Stimulated activated CD8-positive, alpha-beta memory T cell treated with anti-CD3 and anti-CD28 coated beads, Interleukin-12 subunit alpha, Interleukin-12 subunit beta, amount 100 ng/mL, for 4 hours (primary cell): ENCODE data around the gene SPATS1.
A peak's percentile ranks its signal among the peaks of the same experiment; 100 is the strongest.
"Not testable (repeated sequence)": the region's sequence is repeated elsewhere in the genome, so short reads cannot be mapped to it uniquely, and the experiment has no call there.

Experiments used
- DNase-seq: peaks from one replicate; pipeline ENCODE4 v3.0.0-alpha.2; 2020; ENCODE audit warnings: low read depth

Gene SPATS1

GRCh38 chr6:44311304-44311703 is 31.1 kb upstream of the SPATS1 start:
- DNase-seq, result no peak

DNA sequence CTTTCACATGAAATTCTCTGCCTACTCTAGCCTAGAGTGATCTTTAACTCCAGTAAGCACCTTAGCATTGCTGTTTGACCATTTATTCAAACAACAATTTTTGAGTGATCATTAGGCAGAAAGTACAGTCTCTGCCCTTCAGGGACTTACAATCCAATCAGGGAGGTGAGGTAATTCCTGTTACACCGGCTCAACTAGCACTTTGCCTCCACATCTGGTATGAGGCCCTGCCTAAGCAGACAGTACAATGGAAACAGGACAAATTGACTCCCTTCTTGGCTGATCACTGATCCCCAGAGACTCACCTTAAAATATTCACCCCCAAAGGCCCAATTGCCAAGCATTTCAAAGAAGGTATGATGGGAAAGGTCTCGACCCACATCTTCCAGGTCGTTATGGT is 30.7 kb upstream of the SPATS1 start:
- no peak for DNase-seq

DNA sequence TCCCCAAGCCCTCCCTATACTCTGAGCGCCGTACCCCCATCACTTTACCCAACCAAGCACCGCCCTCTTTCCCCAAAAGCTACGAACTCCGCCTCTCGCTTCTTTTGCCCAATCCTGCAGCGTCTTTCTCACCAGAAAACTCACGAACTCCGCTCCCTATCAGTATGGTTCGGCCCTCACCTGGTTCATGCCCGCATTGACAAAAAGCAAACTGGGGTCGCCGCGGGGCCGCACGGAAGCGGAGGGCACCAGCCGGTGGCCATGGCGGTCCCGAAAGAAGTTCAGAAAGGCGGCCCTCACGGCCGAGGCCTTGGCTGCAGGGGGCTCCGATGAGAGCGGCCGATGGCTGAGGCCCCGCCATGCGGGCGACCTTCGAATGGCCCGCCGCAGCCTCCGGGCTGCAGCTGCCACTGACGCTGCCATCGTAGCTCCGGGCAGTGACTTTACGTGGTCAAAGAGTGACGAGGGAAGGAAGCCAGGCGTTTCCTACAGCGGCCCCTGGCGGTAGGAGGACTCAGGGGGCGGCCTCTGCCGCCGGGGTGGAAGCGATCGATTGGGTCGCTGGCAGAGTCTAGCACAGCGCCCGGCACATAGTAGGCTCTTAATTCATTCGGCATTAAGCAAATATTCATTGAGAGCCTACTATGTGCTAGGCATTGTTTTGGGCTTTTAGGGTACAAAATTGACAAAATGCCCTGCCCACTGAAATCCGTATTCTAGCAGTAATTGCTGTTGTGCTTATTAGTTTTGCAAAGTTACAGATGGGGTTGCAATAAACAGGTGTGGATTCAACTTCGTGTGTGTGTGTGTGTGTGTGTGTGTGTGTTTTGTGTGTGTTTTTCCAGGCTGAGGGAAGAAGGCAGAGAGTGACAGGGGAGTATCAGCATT is 29.3 kb upstream of the SPATS1 start, which contains the start of gene AARS2:
Gene AARS2 (minus strand): TSS at position 447 of the 888 bp plus-strand sequence. CDS start 24 bp downstream, at position 423.
- peak; percentile 85 for DNase-seq

DNA sequence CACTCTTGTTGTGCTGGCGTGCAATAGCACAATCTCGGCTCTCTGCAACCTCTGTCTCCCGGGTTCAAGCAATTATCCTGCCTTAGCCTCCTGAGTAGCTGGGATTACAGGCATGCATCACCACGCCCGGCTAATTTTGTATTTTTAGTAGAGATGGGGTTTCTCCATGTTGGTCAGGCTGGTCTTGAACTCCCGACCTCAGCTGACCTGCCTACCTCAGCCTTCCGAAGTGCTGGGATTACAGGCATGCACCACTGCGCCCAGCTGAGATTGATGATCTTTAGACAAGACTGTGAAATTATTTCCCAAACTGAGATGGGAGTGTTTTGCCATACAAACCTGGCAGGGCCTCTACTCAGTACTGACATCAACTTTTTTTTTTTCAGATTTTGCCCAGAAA is 27.8 kb upstream of the SPATS1 start:
- DNase-seq, result not testable (repeated sequence)

DNA sequence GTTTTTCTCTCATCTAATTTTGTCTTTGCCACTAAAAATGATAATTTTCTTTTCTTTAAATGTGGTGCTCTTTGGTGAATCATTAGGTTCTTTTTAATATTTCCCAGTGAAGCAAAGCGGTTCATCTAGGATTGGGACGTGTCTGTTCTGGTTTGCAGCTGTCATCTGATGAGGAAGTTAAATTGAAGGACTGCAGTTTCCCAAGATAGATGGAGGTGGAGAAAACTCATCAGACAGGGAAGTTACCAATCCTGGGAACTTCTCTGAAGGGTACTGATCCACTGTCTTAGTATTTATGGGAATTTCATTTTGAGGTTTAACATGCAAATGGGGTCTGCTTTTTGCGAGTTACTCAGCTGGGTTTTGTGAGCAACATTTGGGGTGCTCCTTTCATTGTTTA is 26.9 kb upstream of the SPATS1 start:
- no peak for DNase-seq

- no peak for DNase-seq
Observed at GRCh38 chr6:44315951-44316350, 26.5 kb upstream of the SPATS1 start.

DNA sequence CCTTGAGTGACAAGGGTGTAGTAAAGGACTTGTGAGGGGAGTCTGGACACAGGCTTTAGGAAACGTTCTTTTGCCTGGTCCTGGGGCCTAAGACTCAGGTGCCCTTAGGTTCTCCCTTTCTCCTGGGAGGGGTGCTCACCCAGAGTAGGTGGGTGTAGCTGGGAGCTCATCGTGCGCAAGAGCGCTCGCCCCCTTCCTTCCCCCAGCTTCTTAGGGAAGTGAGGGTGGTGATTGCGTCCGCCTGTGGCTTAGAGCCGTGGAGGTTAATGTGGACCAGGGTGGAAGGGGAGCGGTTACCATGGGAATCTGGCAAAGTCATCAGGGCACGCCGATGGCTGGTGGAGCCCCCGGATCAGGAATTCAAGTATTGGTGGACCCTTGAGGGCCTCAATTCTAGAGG is 26.0 kb upstream of the SPATS1 start:
- DNase-seq, result no peak

- not testable (repeated sequence) for DNase-seq
Observed at GRCh38 chr6:44317136-44317631, 25.3 kb upstream of the SPATS1 start.

- DNase-seq, result no peak
Observed at GRCh38 chr6:44321210-44321609, 21.2 kb upstream of the SPATS1 start.

GRCh38 chr6:44327096-44327495 is 15.4 kb upstream of the SPATS1 start:
- DNase-seq, result no peak

DNA sequence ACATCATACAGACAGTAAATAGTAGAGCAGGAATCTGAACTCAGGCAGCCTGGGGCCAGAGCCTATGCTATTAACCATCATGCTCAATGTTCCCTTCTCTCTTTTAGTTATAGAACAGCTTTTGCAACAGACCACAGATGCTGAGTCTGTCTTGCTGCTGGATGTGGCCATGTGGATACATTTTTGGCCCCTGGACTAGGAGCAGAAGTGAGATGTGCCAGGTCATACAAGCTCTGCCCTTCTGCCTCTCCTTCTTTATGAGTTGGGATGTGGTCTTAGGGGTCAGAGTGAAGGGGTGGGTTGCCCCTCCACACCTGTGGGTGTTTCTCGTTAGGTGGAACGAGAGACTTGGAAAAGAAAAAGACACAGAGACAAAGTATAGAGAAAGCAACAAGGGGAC is 14.7 kb upstream of the SPATS1 start:
- DNase-seq, result no peak

GRCh38 chr6:44328203-44328602 is 14.2 kb upstream of the SPATS1 start:
- DNase-seq, result not testable (repeated sequence)

GRCh38 chr6:44329858-44330257 is 12.6 kb upstream of the SPATS1 start:
- no peak for DNase-seq

GRCh38 chr6:44332585-44332984 is 9.9 kb upstream of the SPATS1 start:
- no peak for DNase-seq

- DNase-seq, result no peak
Observed at GRCh38 chr6:44333273-44333919, 9.1 kb upstream of the SPATS1 start.

DNA sequence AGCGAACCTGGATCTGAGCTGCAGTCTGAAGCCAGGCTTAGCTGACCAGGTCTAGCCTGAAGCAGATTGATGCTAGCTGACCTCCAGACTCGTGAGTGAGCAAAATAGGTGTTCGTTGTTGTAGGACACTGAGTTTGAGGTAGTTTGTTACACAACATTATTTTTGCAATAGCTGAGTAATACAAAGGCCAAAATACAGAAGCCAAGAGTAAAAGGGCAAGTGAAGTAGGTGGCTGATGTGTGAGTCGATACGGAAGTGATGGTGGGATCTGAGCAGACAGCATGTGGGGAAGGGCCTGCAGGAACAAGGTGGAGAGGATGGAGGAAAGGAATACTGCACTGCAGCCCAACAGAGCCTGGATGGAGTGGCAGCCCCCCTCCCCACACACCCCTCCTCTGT is 8.5 kb upstream of the SPATS1 start:
- no peak for DNase-seq

DNA sequence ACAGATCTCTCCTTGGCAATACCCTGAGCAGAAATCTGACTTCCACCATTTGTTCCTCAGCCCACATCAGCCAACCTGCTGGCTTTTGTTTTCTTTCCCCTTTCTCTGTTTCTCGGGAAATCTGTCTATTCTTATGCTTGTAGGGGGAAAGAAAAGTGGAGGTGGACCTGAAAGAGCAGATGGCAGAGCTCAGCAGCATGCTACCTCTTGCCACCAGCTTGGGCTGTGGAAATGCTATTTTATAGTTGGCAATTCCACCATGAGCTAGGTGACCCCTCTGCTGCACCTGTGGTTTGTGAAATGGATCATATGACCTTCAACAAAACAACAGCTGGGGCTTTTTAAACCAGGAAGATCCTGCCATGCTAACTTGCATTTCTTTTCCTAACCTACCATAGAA is 6.8 kb upstream of the SPATS1 start:
- no peak for DNase-seq

- DNase-seq, result peak; percentile 22
Observed at GRCh38 chr6:44338228-44339122, 4.0 kb upstream of the SPATS1 start.

DNA sequence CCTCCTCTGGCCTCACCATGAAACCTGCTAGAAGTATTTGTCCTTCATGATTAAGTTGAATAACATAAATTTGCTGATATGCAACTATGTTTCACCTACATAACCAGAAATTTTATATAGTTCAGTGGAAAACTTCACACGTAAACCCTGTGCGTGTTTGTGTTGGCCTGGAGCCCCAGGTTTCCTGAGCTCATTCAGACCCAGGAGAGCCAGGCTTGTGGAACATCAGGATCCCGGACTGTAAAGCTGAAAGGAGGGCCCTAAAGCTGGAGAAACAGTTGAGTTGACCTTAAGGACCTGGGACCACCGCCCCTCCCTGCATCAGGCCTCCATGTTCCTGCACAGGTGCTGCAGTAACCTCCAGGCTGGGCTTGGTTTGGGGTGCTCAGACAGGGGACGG is 3.1 kb upstream of the SPATS1 start:
- no peak for DNase-seq

DNA sequence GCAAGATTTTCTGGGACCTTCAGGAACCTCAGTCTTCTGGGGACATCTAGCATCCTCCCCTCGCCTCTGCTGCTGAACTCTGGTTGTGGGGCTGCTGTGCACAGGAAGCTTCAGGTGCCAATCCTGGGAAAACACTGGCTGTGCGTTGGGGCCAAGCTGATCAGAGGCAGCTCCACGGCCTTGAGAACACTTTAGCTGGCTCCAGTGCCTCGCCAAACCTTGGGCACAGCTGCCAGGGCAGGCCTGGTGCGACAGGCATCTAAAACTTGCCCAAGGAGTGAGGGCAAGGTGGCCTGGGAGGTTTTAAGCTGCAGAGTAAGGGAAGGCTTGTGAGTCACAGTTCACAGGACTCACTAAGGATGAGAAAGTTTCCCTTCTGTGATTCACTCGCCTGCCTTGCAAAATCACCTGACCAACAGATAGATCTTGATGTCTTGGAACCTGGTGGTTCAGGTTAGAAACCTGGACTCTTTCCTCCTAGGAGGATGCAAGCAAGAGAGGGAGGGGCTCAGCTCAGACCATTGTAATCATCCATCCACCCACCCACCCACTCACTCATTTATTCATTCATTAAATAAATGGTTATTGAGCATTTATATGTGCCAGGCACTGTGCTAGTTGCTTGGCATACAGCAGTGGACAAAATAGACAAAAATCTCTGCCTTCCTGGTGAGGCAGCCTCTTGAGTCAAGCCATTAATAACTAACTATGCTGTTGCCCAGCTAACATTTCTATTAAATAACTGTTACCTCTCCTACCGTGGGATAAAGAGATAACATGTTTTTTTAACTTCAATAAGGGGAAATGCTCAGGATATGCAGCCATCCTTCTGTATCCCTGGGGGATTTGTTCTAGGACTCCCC is 2.5 kb upstream of the SPATS1 start:
- no peak for DNase-seq
